Keratinocyte (primary cell): ENCODE data around the gene CERKL. TPM values are rescaled to one million over a fixed set of nuclear protein-coding genes. Genes with fewer than 3 reads are reported as not detected.

Experiments
- DNase-seq: peaks from one replicate; pipeline ENCODE4 v3.0.0-alpha.2; 2011; ENCODE audit warnings: low read depth, missing footprints, low spot score
- FAIRE-seq: peaks from 2 replicates; lab custom pipeline; 2011; peaks lifted over from hg19 to GRCh38; lab: Jason Lieb, UNC
- H2AFZ ChIP-seq: 2 replicates; pipeline ENCODE4 v1.6.0; 2012; ENCODE audit warnings: low read length, control low read depth, inconsistent platforms; ENCODE audit not compliant: control insufficient read depth
- H3K27ac ChIP-seq: 2 replicates; pipeline ENCODE4 v1.5.1; 2011; ENCODE audit warnings: low read length; ENCODE audit not compliant: control insufficient read depth, insufficient read depth
- H3K27me3 ChIP-seq: 3 replicates; pipeline ENCODE4 v1.6.0; 2011; ENCODE audit warnings: low read length; ENCODE audit not compliant: control insufficient read depth, insufficient read depth; ENCODE audit errors: extremely low read depth
- H3K36me3 ChIP-seq, 2 experiments: 2 replicates in 1 of 2; 3 replicates in 1 of 2; pipeline ENCODE4 v1.5.1; 2011; ENCODE audit warnings: low read length in 2 of 2, mild to moderate bottlenecking in 1 of 2; ENCODE audit not compliant: control insufficient read depth in 2 of 2, insufficient read depth in 2 of 2; ENCODE audit errors: extremely low read depth in 1 of 2
- H3K4me1 ChIP-seq: 3 replicates; pipeline ENCODE4 v1.5.1; 2011; ENCODE audit warnings: low read length; ENCODE audit not compliant: control insufficient read depth, insufficient read depth; ENCODE audit errors: extremely low read depth
- H3K4me2 ChIP-seq: 3 replicates; pipeline ENCODE4 v1.6.0; 2011; ENCODE audit warnings: low read depth, low read length; ENCODE audit not compliant: control insufficient read depth, insufficient read depth; ENCODE audit errors: extremely low read depth
- H3K4me3 ChIP-seq, 3 experiments: fragments of 200-600 bp in 1 of 3; sonication (generic) in 1 of 3; 2 replicates in 2 of 3; 3 replicates in 1 of 3; pipeline ENCODE4 v1.5.1; 2011 to 2016; ENCODE audit warnings: low read length in 3 of 3, mild to moderate bottlenecking in 3 of 3, control low read depth in 2 of 3, inconsistent platforms in 1 of 3, low read depth in 1 of 3, mixed read lengths in 1 of 3, mixed run types in 1 of 3, moderate library complexity in 1 of 3; ENCODE audit not compliant: control insufficient read depth in 2 of 3, insufficient read depth in 2 of 3; ENCODE audit errors: extremely low read depth in 1 of 3
- H3K79me2 ChIP-seq: 2 replicates; pipeline ENCODE4 v1.6.0; 2012; ENCODE audit warnings: low read length; ENCODE audit not compliant: control insufficient read depth, insufficient read depth
- H3K9ac ChIP-seq: 3 replicates; pipeline ENCODE4 v1.6.0; 2011; ENCODE audit warnings: low read length; ENCODE audit not compliant: control insufficient read depth, insufficient read depth; ENCODE audit errors: extremely low read depth
- H3K9me1 ChIP-seq: 3 replicates; pipeline ENCODE4 v1.6.0; 2011; ENCODE audit warnings: low read length; ENCODE audit not compliant: control insufficient read depth, insufficient read depth; ENCODE audit errors: extremely low read depth
- H3K9me3 ChIP-seq: 2 replicates; pipeline ENCODE4 v1.5.1; 2012; ENCODE audit warnings: low read depth, low read length; ENCODE audit not compliant: control insufficient read depth
- H4K20me1 ChIP-seq: 3 replicates; pipeline ENCODE4 v1.6.0; 2011; ENCODE audit warnings: low read length; ENCODE audit not compliant: control insufficient read depth, insufficient read depth; ENCODE audit errors: extremely low read depth
- EZH2 ChIP-seq: IDR thresholded peaks from one replicate; pipeline ENCODE4 v1.6.1; 2012; ENCODE audit warnings: inconsistent platforms, mild to moderate bottlenecking, low read length, moderate library complexity
- dilution Hi-C: fragments of 300-500 bp; cut with MboI; formaldehyde crosslinking; loops from one replicate; pipeline ENCODE4 v1.7.0; 2020; ENCODE audit warnings: low sequenced_read_pairs; ENCODE audit not compliant: extremely low pct_ligation_motif_present
- polyA plus RNA-seq, 5 experiments: library from polyadenylated mRNA; depleted of rRNA in 3 of 5; stranded (reverse) in 3 of 5; stranded (forward) in 1 of 5; unstranded in 1 of 5; fragments of >200 nt; gene quantifications; 1 replicate in 1 of 5; 2 replicates in 3 of 5; 3 replicates in 1 of 5; pipeline versions ENCODE4 v1.2.1 to v1.2.3, GENCODE V29; 2011 to 2012; ENCODE audit warnings: missing spikeins in 2 of 5, low read depth in 1 of 5, low replicate concordance in 1 of 5
- TF ChIP-seq, protein P1 (sequence below), 3 experiments: IDR thresholded peaks in 1 of 3; conservative IDR thresholded peaks in 1 of 3; optimal IDR thresholded peaks in 1 of 3; 2 replicates in 2 of 3; 3 replicates in 1 of 3; pipeline versions ENCODE3 to v1.5.1; 2011; ENCODE audit warnings: low read length in 3 of 3, mild to moderate bottlenecking in 3 of 3, moderate library complexity in 2 of 3, control low read depth in 1 of 3, inconsistent platforms in 1 of 3; ENCODE audit not compliant: insufficient read depth in 2 of 3; ENCODE audit errors: extremely low read depth in 1 of 3

The CERKL gene
- polyA plus RNA-seq, 1 donor (not counting 4 experiments of a cell fraction or from before 2014, with no cell fraction given): 0.03 TPM

DNA sequence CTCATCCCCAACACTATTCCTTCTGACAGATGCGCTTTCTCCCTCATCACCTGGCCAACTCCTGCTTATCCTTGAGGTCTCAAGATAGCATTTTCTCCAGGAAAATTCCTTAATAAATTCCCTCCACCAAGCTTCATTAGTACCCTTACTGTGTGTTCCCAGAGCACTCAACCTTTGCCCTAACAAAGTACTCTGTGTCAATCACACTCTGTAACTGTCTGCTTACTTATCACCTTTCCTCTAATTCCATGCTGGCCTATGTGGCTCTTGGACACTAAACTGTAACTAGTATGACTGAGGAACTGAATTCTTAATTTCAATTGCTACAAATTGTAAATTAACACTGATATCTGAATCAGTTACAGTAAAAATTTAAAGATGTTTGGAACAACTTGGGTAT lies 41.3 kb upstream of the CERKL start:
- H3K27ac ChIP-seq: no peak overlapping the region
- peaks cover 5% of the 10 kb centered on the region for H3K27me3 ChIP-seq
- H3K4me1 ChIP-seq: no peaks in the 10 kb centered on the region
- no peak overlapping the region for H3K9ac ChIP-seq
- no peaks in the 10 kb centered on the region for H3K79me2 ChIP-seq
- no peak overlapping the region for H3K4me2 ChIP-seq
- DNase-seq (no peak), FAIRE-seq (no peak)
- H3K36me3 ChIP-seq: no peaks in the 10 kb centered on the region
- H2AFZ ChIP-seq: no peak overlapping the region
- dilution Hi-C loops: no loop called here
- H4K20me1 ChIP-seq: no peaks in the 10 kb centered on the region
- TF ChIP-seq, protein P1, sequence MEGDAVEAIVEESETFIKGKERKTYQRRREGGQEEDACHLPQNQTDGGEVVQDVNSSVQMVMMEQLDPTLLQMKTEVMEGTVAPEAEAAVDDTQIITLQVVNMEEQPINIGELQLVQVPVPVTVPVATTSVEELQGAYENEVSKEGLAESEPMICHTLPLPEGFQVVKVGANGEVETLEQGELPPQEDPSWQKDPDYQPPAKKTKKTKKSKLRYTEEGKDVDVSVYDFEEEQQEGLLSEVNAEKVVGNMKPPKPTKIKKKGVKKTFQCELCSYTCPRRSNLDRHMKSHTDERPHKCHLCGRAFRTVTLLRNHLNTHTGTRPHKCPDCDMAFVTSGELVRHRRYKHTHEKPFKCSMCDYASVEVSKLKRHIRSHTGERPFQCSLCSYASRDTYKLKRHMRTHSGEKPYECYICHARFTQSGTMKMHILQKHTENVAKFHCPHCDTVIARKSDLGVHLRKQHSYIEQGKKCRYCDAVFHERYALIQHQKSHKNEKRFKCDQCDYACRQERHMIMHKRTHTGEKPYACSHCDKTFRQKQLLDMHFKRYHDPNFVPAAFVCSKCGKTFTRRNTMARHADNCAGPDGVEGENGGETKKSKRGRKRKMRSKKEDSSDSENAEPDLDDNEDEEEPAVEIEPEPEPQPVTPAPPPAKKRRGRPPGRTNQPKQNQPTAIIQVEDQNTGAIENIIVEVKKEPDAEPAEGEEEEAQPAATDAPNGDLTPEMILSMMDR (optimal IDR thresholded peaks at IDR 0.05 in 1 of 3, IDR thresholded peaks at IDR 0.05 in 1 of 3, conservative IDR thresholded peaks at IDR 0.05 in 1 of 3; ENCODE audit: extremely low read depth in 1 of 3, insufficient read depth in 2 of 3, low read length in 3 of 3): no peak
- TF ChIP-seq EZH2: no peak
- H3K4me3 ChIP-seq: no peak overlapping the region
- no peaks in the 10 kb centered on the region for H3K9me1 ChIP-seq
- H3K9me3 ChIP-seq: no peaks in the 10 kb centered on the region

- TF ChIP-seq EZH2: no peak
- TF ChIP-seq, protein P1 (optimal IDR thresholded peaks at IDR 0.05 in 1 of 3, IDR thresholded peaks at IDR 0.05 in 1 of 3, conservative IDR thresholded peaks at IDR 0.05 in 1 of 3; ENCODE audit: extremely low read depth in 1 of 3, insufficient read depth in 2 of 3, low read length in 3 of 3): no peak
- FAIRE-seq: no peak
- dilution Hi-C loops: no loop called here
- Histone ChIP-seq H3K79me2 (no peaks in the 10 kb centered on the region), H3K4me3 (no peak overlapping the region), H2AFZ (no peak overlapping the region), H3K9me1 (no peaks in the 10 kb centered on the region), H3K36me3 (no peaks in the 10 kb centered on the region), H3K9ac (no peak overlapping the region), H3K27me3 (peaks cover 5% of the 10 kb centered on the region), H4K20me1 (no peaks in the 10 kb centered on the region), H3K4me2 (no peak overlapping the region), H3K9me3 (no peaks in the 10 kb centered on the region), H3K4me1 (no peaks in the 10 kb centered on the region), H3K27ac (no peak overlapping the region)
- DNase-seq: no peak
Measured at GRCh38 chr2:181697571-181697970, 40.7 kb upstream of the CERKL start.
